Tibial nerve (tissue), 4 donors: ENCODE results near the gene METTL16.

Experiments
- CTCF ChIP-seq, 5 experiments: fragments of 200-600 bp in 3 of 5; fragments of 450-650 bp in 2 of 5; sonication (generic) in 3 of 5; IDR thresholded peaks; one replicate each; pipeline ENCODE4 v1.5.1; 2016 to 2019; ENCODE audit warnings: antibody characterized with exemption in 5 of 5, mild to moderate bottlenecking in 3 of 5, moderate library complexity in 2 of 5
- EP300 ChIP-seq, 2 donors: sonication (generic); formaldehyde crosslinking; IDR thresholded peaks; one replicate each; pipeline ENCODE4 v1.6.1; 2017; ENCODE audit warnings: antibody characterized with exemption in 2 of 2, mild to moderate bottlenecking in 1 of 2
- POLR2A ChIP-seq, 2 donors: fragments of 450-650 bp; IDR thresholded peaks; one replicate each; pipeline ENCODE4 v1.6.1; 2017; ENCODE audit warnings: antibody characterized with exemption in 2 of 2, mild to moderate bottlenecking in 2 of 2, moderate library complexity in 2 of 2

- TF ChIP-seq CTCF (IDR thresholded peaks at IDR 0.05) (no peak), POLR2A (IDR thresholded peaks at IDR 0.05) (no peak), EP300 (IDR thresholded peaks at IDR 0.05) (no peak)
These were observed 142.0 kb downstream of the METTL16 start for GRCh38 chr17:2369551-2370210.
